GM12874 (cell line): Measurements from ENCODE around the gene RRAS.

Source experiments
- CTCF ChIP-seq: IDR thresholded peaks from 2 replicates; pipeline ENCODE4 v1.5.1; 2011; ENCODE audit warnings: low read depth, mild to moderate bottlenecking, control low read depth, low read length, moderate library complexity; ENCODE audit not compliant: insufficient read depth

Gene RRAS

GRCh38 chr19:49591731-49592485, 48.0 kb downstream of the RRAS start:
- 0 out of 2 replicates have a peak, but pooled peaks have one; percentile 7 for TF ChIP-seq CTCF

- TF ChIP-seq CTCF = no peak
Measured at GRCh38 chr19:49590971-49591730, 48.8 kb downstream of the RRAS start, which contains the start of gene PRR12. Gene PRR12, plus strand, starts transcription at chr19:49591182. Its CDS starts 473 bp downstream, at chr19:49591655.

- no peak for TF ChIP-seq CTCF
Measured at GRCh38 chr19:49590071-49590970, 49.6 kb downstream of the RRAS start.

- TF ChIP-seq CTCF = no peak
Measured at GRCh38 chr19:49589502-49589905, 50.4 kb downstream of the RRAS start.

- no peak for TF ChIP-seq CTCF
Measured at GRCh38 chr19:49588365-49589122, 51.4 kb downstream of the RRAS start.

GRCh38 chr19:49587227-49587626, 52.7 kb downstream of the RRAS start:
- no peak for TF ChIP-seq CTCF
